Osteoblast (primary cell): ENCODE measurements around the gene GDPD4. TPM values are rescaled to one million over a fixed set of nuclear protein-coding genes. Genes with fewer than 3 reads are reported as not detected.

ENCODE experiments used
- DNase-seq: peaks from one replicate; pipeline ENCODE4 v3.0.0; 2011; ENCODE audit warnings: low spot score, mixed read lengths; ENCODE audit not compliant: insufficient read length; ENCODE audit errors: missing footprints
- H2AFZ ChIP-seq: 2 replicates; pipeline ENCODE4 v1.6.0; 2011; ENCODE audit warnings: mild to moderate bottlenecking, low read length
- H3K27ac ChIP-seq: 2 replicates; pipeline ENCODE4 v1.5.1; 2011; ENCODE audit warnings: mild to moderate bottlenecking, low read depth, low read length, moderate library complexity
- H3K27me3 ChIP-seq: 2 replicates; pipeline ENCODE4 v1.6.0; 2012; ENCODE audit warnings: mild to moderate bottlenecking, control low read depth, inconsistent platforms, low read length, moderate library complexity; ENCODE audit not compliant: insufficient read depth
- H3K36me3 ChIP-seq: 2 replicates; pipeline ENCODE4 v1.5.1; 2011; ENCODE audit warnings: mild to moderate bottlenecking, low read length, control low read depth, moderate library complexity; ENCODE audit not compliant: insufficient read depth
- H3K4me1 ChIP-seq: 2 replicates; pipeline ENCODE4 v1.5.1; 2011; ENCODE audit warnings: mild to moderate bottlenecking, low read length, control low read depth, moderate library complexity; ENCODE audit not compliant: insufficient read depth
- H3K4me2 ChIP-seq: 2 replicates; pipeline ENCODE4 v1.6.0; 2011; ENCODE audit warnings: mild to moderate bottlenecking, low read length; ENCODE audit not compliant: insufficient read depth
- H3K4me3 ChIP-seq: fragments of 200-600 bp; sonication (generic); 3 replicates; pipeline ENCODE4 v1.5.1; 2012; ENCODE audit warnings: mild to moderate bottlenecking, low read length, inconsistent platforms; ENCODE audit not compliant: insufficient read depth
- H3K79me2 ChIP-seq: 2 replicates; pipeline ENCODE4 v1.6.0; 2012; ENCODE audit warnings: mild to moderate bottlenecking, low read length, control low read depth, inconsistent platforms; ENCODE audit not compliant: insufficient read depth
- H3K9me3 ChIP-seq: 2 replicates; pipeline ENCODE4 v1.5.1; 2011; ENCODE audit warnings: low read depth, low read length, control low read depth
- H4K20me1 ChIP-seq: 2 replicates; pipeline ENCODE4 v1.6.0; 2012; ENCODE audit warnings: mild to moderate bottlenecking, low read length, control low read depth; ENCODE audit not compliant: insufficient read depth
- CTCF ChIP-seq: IDR thresholded peaks from 2 replicates; pipeline ENCODE4 v1.5.1; 2011; ENCODE audit warnings: mild to moderate bottlenecking, low read depth, low read length, moderate library complexity; ENCODE audit errors: extremely low read depth
- total RNA-seq: library from RNA; depleted of rRNA; stranded (reverse); fragments of >200 nt; gene quantifications from 2 replicates; pipeline ENCODE4 v1.2.3, GENCODE V29; 2012

Gene GDPD4
- total RNA-seq, 1 donor = not detected

DNA sequence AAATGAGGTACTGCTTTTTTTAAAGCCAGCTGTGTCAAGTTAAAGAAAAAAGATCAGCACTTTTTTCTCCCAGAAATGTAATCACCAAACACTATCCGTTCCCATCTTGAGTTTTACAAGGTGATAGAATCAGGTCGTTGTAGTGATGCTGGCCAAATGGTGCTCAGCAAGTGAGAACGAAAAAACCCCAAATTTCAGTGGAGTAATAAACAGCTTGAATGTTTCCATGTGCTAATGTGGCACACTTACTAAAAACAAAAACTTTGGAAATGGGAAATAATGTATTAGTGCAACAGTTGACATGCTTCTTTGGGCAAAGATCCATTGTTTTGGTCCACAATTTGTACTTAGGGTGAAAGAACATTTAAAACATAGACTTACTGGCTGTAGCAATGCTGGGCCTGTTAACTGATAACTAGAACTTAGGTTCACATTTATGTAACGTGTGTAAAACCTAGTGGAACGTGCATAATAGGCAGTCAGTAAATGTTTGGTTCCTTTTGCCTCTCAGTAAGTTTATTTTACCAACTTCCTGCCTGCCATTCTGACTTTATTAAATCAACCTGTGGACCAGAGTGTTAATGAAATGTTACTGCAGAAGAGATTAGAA is 15.4 kb upstream of the GDPD4 start:
- H3K4me3 ChIP-seq = no peak overlapping the region
- H3K4me2 ChIP-seq = no peak overlapping the region
- DNase-seq = no peak
- H3K79me2 ChIP-seq = no peaks in the 10 kb centered on the region
- no peaks in the 10 kb centered on the region for H4K20me1 ChIP-seq
- no peaks in the 10 kb centered on the region for H3K4me1 ChIP-seq
- H3K27ac ChIP-seq = no peak overlapping the region
- peak overlapping the region; percentile 6 for H2AFZ ChIP-seq
- no peaks in the 10 kb centered on the region for H3K9me3 ChIP-seq
- no peak for TF ChIP-seq CTCF
- H3K27me3 ChIP-seq = peaks cover 3% of the 10 kb centered on the region
- H3K36me3 ChIP-seq = no peaks in the 10 kb centered on the region

DNA sequence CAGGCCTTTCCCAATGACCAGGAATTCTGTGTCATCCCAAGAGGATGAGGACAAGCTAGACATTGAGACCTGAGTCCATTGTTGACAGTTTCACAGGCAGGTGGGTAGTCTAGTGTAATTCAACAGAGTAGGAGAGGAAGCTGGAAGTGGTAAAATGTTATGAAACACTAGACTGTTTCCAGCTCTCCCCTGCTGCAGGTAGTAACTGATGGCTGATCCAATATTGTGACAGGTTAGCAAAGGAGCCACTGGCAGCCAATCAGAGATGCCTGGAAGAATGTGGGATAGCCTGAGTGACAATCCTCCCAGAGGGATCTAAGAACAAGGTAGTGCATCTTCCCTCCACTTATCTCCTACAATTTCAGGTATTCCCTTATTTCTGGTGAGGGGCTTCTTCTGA is 10.6 kb upstream of the GDPD4 start:
- H2AFZ ChIP-seq = no peak overlapping the region
- DNase-seq = no peak
- H3K27me3 ChIP-seq = peaks cover 3% of the 10 kb centered on the region
- H3K9me3 ChIP-seq = no peaks in the 10 kb centered on the region
- H3K4me1 ChIP-seq = no peaks in the 10 kb centered on the region
- H3K36me3 ChIP-seq = no peaks in the 10 kb centered on the region
- H3K79me2 ChIP-seq = no peaks in the 10 kb centered on the region
- no peaks in the 10 kb centered on the region for H4K20me1 ChIP-seq
- H3K4me2 ChIP-seq = no peak overlapping the region
- TF ChIP-seq CTCF = no peak
- H3K27ac ChIP-seq = no peak overlapping the region
- H3K4me3 ChIP-seq = no peak overlapping the region

DNA sequence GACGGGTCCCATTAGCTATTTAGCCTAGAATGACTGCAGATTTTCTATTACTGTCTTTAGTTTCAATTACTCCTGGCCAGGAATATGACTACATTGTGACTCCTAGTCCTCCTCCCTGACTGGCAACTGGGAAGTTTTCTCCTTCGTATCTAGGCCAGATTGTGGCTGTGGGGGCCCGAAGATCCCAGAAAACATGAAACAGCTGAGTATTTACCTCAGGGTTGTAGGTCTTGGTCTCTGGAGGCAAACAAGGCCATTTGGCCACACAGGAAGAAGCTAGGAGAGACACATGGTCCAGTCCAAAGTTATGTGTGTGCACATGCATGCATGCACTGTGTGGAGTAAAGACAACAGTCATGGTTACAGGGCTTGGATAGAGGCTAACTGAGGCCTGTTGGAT is 10.2 kb upstream of the GDPD4 start:
- Histone ChIP-seq H4K20me1 (no peaks in the 10 kb centered on the region), H3K4me2 (no peak overlapping the region), H3K4me1 (no peaks in the 10 kb centered on the region), H2AFZ (no peak overlapping the region), H3K27me3 (peaks cover 3% of the 10 kb centered on the region), H3K79me2 (no peaks in the 10 kb centered on the region), H3K9me3 (no peaks in the 10 kb centered on the region), H3K27ac (no peak overlapping the region), H3K4me3 (no peak overlapping the region), H3K36me3 (no peaks in the 10 kb centered on the region)
- no peak for DNase-seq
- no peak for TF ChIP-seq CTCF

DNA sequence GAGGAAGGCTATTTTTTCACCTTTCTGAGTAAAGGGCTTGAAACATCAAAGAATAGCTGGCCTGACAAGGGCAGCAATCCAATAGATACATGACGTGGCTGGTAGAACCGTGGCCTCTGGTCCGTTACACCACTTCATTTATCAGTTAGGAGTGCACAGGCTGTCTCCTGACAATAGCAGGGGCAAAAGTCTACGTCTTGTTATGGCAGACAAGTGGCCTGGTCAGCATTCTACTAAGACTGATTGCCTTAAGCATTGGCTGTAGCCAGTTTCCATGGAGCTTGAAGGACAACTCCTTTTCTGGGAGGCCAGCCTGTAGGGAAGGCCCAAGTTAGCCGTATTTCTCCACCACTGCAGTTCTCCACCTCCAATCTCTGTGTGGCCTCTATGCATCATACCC is 9.2 kb upstream of the GDPD4 start:
- no peaks in the 10 kb centered on the region for H3K79me2 ChIP-seq
- no peaks in the 10 kb centered on the region for H4K20me1 ChIP-seq
- no peaks in the 10 kb centered on the region for H3K36me3 ChIP-seq
- no peak overlapping the region for H3K27ac ChIP-seq
- H3K27me3 ChIP-seq = no peaks in the 10 kb centered on the region
- H3K4me2 ChIP-seq = no peak overlapping the region
- H2AFZ ChIP-seq = peak overlapping the region; percentile 21
- H3K4me1 ChIP-seq = no peaks in the 10 kb centered on the region
- no peak for TF ChIP-seq CTCF
- no peak overlapping the region for H3K4me3 ChIP-seq
- H3K9me3 ChIP-seq = no peaks in the 10 kb centered on the region
- no peak for DNase-seq
